HEK293T (cell line): ENCODE measurements around the gene SLF2.

ENCODE experiments used
- FOXM1 ChIP-seq: fragments of 450-650 bp; IDR thresholded peaks from 2 replicates; pipeline ENCODE4 v1.6.1; 2017; ENCODE audit warnings: mild to moderate bottlenecking, borderline replicate concordance
- HDGF ChIP-seq: fragments of 450-650 bp; IDR thresholded peaks from 2 replicates; pipeline ENCODE4 v1.6.1; 2017; ENCODE audit warnings: antibody characterized with exemption, borderline replicate concordance
- NFRKB ChIP-seq: fragments of 450-650 bp; IDR thresholded peaks from 2 replicates; pipeline ENCODE4 v1.6.1; 2016; ENCODE audit warnings: mild to moderate bottlenecking, moderate library complexity
- SP1 ChIP-seq: fragments of 450-650 bp; IDR thresholded peaks from 2 replicates; pipeline ENCODE4 v1.6.1; 2017
- TARDBP ChIP-seq: fragments of 450-650 bp; IDR thresholded peaks from 2 replicates; pipeline ENCODE4 v1.6.1; 2016

GRCh38 chr10:100977436-100977835, 64.7 kb downstream of the SLF2 start:
- TF ChIP-seq SP1: no peak
- no peak for TF ChIP-seq NFRKB
- TF ChIP-seq TARDBP: no peak
- no peak for TF ChIP-seq FOXM1
- TF ChIP-seq HDGF: no peak
